Kidney tubule cell (primary cell): ENCODE data around the gene TMPRSS11E.
"Not testable (repeated sequence)": the region's sequence is repeated elsewhere in the genome, so short reads cannot be mapped to it uniquely, and the experiment has no call there.

ENCODE experiments used
- DNase-seq: peaks from one replicate; pipeline ENCODE4 v3.0.0-alpha.2; 2018; ENCODE audit warnings: low spot score

The TMPRSS11E gene

GRCh38 chr4:68462691-68463090, 15.4 kb downstream of the TMPRSS11E start:
- DNase-seq, result no peak

DNA sequence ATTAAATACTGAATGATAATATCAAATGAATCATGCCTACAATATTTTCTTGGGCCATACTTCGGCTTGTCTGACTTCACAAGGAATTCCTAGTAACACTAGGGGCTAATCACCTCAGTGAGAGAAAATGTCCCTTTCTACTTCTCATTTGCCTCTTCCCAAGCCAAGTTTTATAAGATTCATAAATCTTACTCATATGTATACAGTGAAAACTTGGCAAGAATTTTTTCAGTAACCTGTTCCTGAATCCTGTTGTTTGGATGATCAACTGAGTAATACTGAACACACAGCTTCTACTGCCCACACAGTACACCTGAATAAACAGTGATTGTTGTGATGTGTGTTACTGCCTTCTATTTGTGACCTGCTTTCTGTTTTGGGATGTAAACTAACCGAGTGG, 16.5 kb downstream of the TMPRSS11E start:
- peak; percentile 33 for DNase-seq

- peak; percentile 44 for DNase-seq
Measured at GRCh38 chr4:68465058-68465457, 17.8 kb downstream of the TMPRSS11E start.

DNA sequence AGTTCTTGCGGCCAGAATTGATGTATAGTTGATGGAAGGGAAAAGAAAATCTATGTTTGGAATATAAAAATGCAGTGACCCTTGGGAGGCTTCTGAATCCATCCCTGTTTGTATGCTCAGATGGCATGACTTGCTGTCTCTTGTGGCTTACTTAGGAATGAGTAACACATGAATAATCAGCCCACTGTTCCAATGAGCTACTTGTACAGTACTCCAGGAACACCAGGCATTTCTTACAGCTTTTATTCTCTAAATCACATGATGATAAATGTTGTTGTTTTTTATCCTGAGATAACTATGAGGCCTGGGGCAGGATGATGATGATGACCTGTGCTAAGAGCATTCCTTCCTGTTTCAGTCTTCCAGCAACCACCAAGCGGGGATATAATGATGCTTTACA, 18.9 kb downstream of the TMPRSS11E start:
- DNase-seq, result peak; percentile 95

DNA sequence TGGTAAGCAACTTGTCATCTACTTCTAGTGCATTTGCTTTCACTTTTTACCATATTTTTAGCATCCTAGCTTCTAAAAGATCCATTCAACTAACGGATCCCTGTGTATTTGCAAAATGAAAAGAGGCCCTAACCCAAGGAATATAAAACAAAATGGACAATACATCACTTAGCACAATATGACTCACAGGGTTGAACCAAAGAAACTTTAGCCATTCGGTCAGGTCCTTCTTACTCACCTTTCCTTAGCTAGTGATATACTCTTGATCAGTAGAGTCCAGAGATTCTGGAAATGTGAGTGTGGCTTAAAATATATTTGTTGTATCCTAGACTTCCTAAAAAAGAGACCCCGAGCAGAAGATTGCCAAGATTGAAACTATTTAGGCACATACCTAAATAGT, 19.5 kb downstream of the TMPRSS11E start:
- peak; percentile 76 for DNase-seq

GRCh38 chr4:68469482-68469881, 22.2 kb downstream of the TMPRSS11E start:
- no peak for DNase-seq

DNA sequence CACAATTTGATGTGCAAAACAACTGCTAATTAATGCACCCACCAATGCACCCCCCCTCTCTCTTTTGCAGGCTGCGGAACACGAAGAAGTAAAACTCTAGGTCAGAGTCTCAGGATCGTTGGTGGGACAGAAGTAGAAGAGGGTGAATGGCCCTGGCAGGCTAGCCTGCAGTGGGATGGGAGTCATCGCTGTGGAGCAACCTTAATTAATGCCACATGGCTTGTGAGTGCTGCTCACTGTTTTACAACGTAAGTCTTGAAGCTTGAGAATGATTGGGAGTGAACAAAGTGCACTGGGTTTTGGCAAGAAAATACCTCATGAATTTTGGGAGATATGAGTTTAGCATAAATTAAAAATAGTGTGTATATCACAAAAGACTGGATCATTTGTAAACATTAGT, 28.9 kb downstream of the TMPRSS11E start:
- DNase-seq, result no peak

GRCh38 chr4:68489338-68489737, 42.1 kb downstream of the TMPRSS11E start:
- DNase-seq, result no peak

DNA sequence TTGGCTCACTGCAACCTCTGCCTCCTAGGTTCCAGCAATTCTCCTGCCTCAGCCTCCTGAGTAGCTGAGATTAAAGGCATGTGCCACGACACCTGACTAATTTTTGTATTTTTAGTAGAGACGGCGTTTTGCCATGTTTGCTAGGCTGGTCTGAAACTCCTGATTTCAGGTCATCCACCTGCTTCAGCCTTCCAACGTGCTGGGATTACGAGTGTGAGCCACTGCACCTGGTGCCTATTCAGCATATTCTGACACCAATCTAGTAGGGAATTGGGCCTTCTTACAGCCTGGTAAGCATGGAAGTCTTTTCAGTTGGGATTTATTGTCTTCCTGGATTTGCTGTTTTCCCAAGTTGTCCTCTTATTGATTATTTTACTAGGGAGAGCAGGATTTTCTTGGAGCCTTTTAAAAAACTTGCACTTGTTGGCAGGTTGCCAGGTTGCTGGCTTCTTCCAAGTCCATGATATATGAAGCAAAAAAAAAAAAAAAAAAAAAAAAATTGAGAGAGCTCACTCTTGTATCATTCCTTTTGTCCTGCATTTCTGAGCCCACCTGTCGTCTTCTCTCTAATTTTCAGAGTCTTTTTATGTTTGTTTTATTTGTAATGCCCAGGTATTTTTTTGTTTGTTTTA, 43.7 kb downstream of the TMPRSS11E start:
- DNase-seq, result no peak

- DNase-seq, result no peak
Measured at GRCh38 chr4:68494688-68495087, 47.4 kb downstream of the TMPRSS11E start.

DNA sequence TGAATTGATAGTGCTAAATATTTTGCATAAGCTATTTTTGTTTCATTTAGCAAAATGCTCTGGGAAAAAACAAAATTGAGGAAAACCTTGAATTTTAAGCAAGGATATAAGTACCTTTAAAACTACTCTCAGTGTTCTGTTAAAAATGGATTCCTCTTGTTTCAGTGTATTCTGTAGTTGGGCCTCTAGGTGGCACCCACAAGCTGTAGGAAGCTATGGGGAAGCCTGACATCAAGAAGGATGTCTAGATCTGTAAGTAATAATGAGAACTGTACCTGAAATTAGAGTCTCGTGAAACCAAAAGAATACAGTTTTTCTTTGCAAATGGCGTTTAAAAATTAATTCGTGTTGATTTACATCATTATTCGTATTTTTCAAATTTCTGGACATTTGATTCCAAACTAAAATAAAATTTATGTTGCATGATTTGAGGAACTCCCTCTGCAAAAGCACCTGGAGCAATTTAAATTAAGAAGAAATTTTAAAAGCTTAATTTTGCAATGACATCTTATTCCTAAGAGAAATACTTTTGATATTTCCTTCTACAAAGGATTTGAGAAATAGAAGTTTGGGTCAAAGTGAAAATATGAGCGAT, 51.2 kb downstream of the TMPRSS11E start:
- DNase-seq, result peak; percentile 79

- no peak for DNase-seq
Measured at GRCh38 chr4:68499021-68499420, 51.8 kb downstream of the TMPRSS11E start.

DNA sequence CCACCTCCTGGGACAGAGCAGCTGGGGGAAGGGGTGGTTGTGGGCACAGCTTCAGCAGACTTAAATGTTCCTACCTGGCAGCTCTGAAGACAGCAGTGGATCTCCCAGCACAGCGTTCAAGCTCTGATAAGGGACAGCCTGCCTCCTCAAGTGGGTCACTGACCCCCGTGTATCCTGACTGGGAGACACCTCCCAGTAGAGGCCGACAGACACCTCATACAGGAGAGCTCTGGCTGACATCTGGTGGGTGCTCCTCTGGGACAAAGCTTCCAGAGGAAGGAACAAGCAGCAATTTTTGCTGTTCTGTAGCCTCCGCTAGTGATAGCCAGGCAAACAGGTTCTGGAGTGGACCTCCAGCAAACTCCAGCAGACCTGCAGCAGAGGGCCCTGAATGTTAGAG, 56.2 kb downstream of the TMPRSS11E start:
- not testable (repeated sequence) for DNase-seq

- not testable (repeated sequence) for DNase-seq
Measured at GRCh38 chr4:68504836-68505235, 57.6 kb downstream of the TMPRSS11E start.

GRCh38 chr4:68505452-68505851, 58.2 kb downstream of the TMPRSS11E start:
- not testable (repeated sequence) for DNase-seq

DNA sequence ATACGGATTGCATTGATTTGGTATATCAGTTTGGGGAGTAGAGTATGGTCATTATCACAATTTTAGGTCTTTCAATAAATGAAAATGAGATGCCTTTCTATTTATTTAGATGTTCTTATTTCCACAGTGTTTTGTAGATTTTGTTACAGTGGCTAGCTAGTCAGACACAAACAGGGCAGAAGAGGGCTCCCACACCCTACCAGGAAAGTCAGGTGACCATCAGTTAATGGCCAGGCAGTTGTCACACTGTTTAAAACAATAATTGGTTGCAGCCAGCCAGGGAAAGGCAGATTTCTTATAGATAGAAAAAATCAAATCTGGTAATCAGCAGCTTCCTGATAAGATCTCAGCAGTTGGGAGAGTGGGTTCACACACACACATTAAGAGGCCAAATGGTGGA, 71.6 kb downstream of the TMPRSS11E start:
- DNase-seq, result no peak

DNA sequence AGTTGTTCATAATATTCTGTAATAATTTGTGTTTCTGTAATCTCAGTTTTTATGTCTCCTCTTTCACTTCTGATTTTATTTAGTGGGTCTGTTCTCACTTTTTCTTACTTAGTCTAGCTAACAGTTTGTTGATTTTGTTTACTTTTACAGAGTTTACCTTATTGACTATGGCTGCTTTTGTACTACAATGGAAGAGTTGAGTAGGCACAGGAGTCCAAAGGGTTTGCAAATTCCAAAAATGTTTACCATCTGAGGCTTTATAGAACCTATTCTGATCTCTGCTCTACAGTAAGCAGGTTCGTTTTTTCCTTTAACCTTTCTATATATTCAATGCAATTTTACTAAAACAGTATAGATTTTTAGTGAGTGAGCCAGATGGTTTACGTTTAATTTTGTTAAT, 73.7 kb downstream of the TMPRSS11E start:
- no peak for DNase-seq

DNA sequence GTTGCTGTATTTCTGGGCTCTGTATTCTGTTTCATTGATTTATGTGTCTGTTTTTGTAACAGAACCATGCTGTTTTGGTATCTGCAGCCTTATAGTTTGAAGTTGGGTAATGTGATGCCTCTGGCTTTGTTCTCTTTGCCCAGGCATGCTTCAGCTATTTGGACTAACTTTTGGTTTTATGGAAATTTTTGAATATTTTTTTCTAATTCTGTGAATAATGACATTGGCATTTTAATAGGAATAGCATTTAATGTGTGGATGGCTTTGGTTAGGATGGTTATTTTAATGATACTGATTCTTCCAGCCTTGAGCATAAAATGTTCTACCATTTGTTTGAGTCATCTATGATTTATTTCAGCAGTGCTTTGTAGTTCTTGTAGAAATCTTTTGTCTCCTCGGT, 75.0 kb downstream of the TMPRSS11E start:
- DNase-seq, result not testable (repeated sequence)

- no peak for DNase-seq
Measured at GRCh38 chr4:68535974-68536373, 88.7 kb downstream of the TMPRSS11E start.

DNA sequence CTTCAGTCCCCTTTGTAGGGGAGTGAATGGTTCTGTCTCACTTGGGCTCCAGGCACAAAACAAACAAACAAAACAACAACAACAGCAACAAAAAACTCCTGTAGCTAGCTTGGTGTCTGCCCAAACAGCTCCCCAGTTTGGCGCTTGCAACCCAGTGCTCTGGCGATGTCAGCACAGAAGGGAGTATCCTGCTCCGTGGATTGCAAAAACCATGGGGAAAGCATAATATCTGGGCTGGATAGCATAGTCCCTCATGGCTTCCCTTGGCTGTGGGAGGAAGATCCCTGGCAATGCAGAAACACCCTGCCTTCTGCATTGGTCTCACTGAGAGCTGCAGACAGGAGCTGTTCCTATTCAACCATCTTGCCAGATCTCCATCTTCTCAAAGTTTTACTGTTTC, 89.1 kb downstream of the TMPRSS11E start:
- DNase-seq, result no peak

- not testable (repeated sequence) for DNase-seq
Measured at GRCh38 chr4:68542742-68543141, 95.5 kb downstream of the TMPRSS11E start.
